Epithelial cell of esophagus (primary cell): ENCODE results near the gene EIF4G3.

Experiments
- DNase-seq: peaks from one replicate; pipeline ENCODE4 v3.0.0; 2010; ENCODE audit warnings: low read depth
- H3K4me3 ChIP-seq: 2 replicates; pipeline ENCODE4 v1.5.1; 2011; ENCODE audit warnings: mild to moderate bottlenecking, low read length, control low read depth
- TF ChIP-seq, protein P1 (sequence below): IDR thresholded peaks from 2 replicates; pipeline ENCODE4 v1.5.1; 2011; ENCODE audit warnings: low read depth, mild to moderate bottlenecking, low read length, control low read depth, inconsistent platforms; ENCODE audit not compliant: insufficient read depth; ENCODE audit errors: missing control alignments

The EIF4G3 gene

DNA sequence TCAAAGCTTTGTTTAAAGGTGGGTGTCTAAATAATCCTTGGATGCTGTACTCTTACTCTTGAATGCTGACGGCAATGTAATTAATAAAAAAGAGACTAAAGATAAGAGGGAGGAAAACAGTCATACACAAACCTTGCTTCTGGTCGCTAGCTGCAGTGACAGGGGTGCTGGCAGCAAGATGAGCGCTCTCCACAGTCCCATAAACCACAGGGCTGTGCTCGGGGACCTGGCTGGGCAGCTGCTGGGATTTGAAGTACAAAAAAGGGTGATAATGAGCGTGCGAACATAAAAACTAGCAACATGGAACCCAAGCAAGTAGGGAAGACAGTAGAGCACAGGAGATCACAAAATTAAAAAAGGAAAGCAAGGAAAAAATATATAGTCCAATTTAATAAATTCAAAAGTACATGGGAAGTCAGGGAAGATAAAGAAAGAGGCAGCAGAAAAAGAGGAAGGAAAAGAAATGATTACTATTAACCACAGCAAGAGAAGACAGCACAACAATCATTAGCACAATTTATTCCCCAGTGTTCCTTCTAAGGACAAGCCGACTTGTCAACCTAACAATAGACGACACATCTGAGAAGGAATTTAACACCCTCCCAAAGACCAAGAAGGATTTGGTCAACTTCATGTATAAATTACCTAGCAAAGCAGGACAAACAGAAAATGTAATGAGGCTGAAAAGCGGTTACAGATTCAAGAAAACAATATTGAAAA lies 226.7 kb downstream of the EIF4G3 start:
- TF ChIP-seq, protein P1, sequence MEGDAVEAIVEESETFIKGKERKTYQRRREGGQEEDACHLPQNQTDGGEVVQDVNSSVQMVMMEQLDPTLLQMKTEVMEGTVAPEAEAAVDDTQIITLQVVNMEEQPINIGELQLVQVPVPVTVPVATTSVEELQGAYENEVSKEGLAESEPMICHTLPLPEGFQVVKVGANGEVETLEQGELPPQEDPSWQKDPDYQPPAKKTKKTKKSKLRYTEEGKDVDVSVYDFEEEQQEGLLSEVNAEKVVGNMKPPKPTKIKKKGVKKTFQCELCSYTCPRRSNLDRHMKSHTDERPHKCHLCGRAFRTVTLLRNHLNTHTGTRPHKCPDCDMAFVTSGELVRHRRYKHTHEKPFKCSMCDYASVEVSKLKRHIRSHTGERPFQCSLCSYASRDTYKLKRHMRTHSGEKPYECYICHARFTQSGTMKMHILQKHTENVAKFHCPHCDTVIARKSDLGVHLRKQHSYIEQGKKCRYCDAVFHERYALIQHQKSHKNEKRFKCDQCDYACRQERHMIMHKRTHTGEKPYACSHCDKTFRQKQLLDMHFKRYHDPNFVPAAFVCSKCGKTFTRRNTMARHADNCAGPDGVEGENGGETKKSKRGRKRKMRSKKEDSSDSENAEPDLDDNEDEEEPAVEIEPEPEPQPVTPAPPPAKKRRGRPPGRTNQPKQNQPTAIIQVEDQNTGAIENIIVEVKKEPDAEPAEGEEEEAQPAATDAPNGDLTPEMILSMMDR = no peak
- DNase-seq = no peak
- no peak overlapping the region for H3K4me3 ChIP-seq

DNA sequence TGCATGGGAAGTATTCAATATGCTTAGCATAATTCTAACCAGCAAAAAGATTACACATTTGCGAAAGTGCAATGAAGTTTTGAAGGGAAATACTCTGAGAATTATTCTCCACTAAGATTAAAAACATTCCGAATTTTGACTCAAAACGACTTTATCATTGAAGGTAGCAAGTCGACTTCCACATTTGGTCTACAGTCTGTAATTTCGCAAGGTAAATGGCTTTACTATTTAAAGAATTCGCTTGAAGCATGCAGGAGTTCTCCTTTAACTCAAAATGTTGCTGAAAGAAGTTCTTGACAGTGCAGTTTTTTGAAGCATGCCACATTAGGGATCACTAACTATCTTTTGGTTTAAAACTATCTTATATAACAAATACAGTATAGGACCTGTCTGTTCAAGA lies 228.6 kb downstream of the EIF4G3 start:
- no peak for DNase-seq
- no peak overlapping the region for H3K4me3 ChIP-seq
- TF ChIP-seq, protein P1 = no peak

- H3K4me3 ChIP-seq = no peak overlapping the region
- DNase-seq = no peak
- TF ChIP-seq, protein P1 = no peak
These were observed 229.3 kb downstream of the EIF4G3 start for GRCh38 chr1:20947409-20947808.

DNA sequence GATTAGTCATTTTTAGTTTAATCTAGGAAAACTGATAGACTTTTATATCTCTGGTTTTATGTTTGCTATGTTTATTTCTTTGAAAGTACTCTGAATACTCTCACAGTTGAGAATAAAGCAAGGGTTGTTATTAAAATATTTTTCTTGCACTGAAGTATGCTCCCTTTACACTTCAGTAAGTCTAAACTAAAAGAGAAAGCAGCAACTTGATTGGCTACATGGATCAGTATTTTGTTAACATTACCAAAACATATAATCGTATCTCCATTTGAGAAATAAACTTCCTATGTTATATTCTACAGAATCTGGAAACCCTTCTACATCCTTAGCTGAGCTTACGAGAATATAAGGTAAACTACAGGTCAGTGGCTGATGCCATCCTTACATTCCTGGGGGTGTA lies 240.1 kb downstream of the EIF4G3 start:
- TF ChIP-seq, protein P1 = no peak
- H3K4me3 ChIP-seq = no peak overlapping the region
- no peak for DNase-seq

DNA sequence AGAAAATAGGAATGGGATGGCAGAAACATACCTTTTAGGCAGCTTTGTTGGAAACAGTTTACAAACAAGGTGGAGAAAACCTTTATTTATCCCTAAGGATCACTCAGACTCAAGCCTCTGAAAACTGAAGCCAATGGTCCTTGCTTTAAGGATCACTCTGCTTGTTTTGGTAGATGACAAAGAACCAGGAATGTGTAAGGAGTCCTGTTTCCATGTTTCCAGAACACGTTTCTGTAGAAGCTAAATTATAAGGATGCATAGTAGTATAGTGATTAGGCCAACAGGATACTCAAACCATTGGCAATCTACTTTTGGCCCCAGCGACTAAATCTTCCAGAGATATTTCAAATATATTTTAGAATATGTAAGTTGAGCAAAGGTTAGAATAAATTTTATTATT lies 240.5 kb downstream of the EIF4G3 start:
- TF ChIP-seq, protein P1 = no peak
- DNase-seq = no peak

GRCh38 chr1:20935717-20936116 lies 241.0 kb downstream of the EIF4G3 start:
- no peak for DNase-seq
- TF ChIP-seq, protein P1 = no peak
- no peak overlapping the region for H3K4me3 ChIP-seq

More for the DNA sequence above, 240.5 kb downstream of the EIF4G3 start:
- H3K4me3 ChIP-seq = no peak overlapping the region

- H3K4me3 ChIP-seq = no peak overlapping the region
- DNase-seq = no peak
- TF ChIP-seq, protein P1 = no peak
These were observed 244.2 kb downstream of the EIF4G3 start for GRCh38 chr1:20932437-20932977.
